Astrocyte (in vitro differentiated cells and primary cell): ENCODE measurements around the gene MN1. TPM values are rescaled to one million over a fixed set of nuclear protein-coding genes. Genes with fewer than 3 reads are reported as not detected.

Source experiments
- DNase-seq: peaks from one replicate; pipeline ENCODE4 v3.0.0-alpha.2; 2010; ENCODE audit warnings: low read depth
- FAIRE-seq: peaks from 2 replicates; lab custom pipeline; 2011; peaks lifted over from hg19 to GRCh38; lab: Jason Lieb, UNC
- H2AFZ ChIP-seq: 2 replicates; pipeline ENCODE4 v1.6.0; 2012; ENCODE audit warnings: low read depth, low read length, inconsistent platforms
- H3K27ac ChIP-seq: 2 replicates; pipeline ENCODE4 v1.5.1; 2011; ENCODE audit warnings: low read depth, low read length, inconsistent platforms
- H3K27me3 ChIP-seq: 2 replicates; pipeline ENCODE4 v1.6.0; 2011; ENCODE audit warnings: low read length, inconsistent platforms; ENCODE audit not compliant: insufficient read depth
- H3K36me3 ChIP-seq: 2 replicates; pipeline ENCODE4 v1.5.1; 2011; ENCODE audit warnings: low read length, inconsistent platforms; ENCODE audit not compliant: insufficient read depth
- H3K4me1 ChIP-seq: 2 replicates; pipeline ENCODE4 v1.5.1; 2011; ENCODE audit warnings: low read length, inconsistent platforms; ENCODE audit not compliant: insufficient read depth
- H3K4me2 ChIP-seq: 2 replicates; pipeline ENCODE4 v1.6.0; 2012; ENCODE audit warnings: low read length, inconsistent platforms
- H3K4me3 ChIP-seq: 2 replicates; pipeline ENCODE4 v1.5.1; 2011; ENCODE audit warnings: low read depth, mild to moderate bottlenecking, low read length, inconsistent platforms; ENCODE audit not compliant: insufficient read depth
- H3K79me2 ChIP-seq: 2 replicates; pipeline ENCODE4 v1.6.0; 2012; ENCODE audit warnings: mild to moderate bottlenecking, low read length, inconsistent platforms; ENCODE audit not compliant: insufficient read depth
- H3K9ac ChIP-seq: 2 replicates; pipeline ENCODE4 v1.6.0; 2012; ENCODE audit warnings: mild to moderate bottlenecking, low read length, inconsistent platforms
- H3K9me3 ChIP-seq: 2 replicates; pipeline ENCODE4 v1.5.1; 2012; ENCODE audit warnings: low read depth, mild to moderate bottlenecking, low read length, inconsistent platforms; ENCODE audit not compliant: insufficient read depth
- H4K20me1 ChIP-seq: 2 replicates; pipeline ENCODE4 v1.6.0; 2012; ENCODE audit warnings: low read length, inconsistent platforms; ENCODE audit not compliant: insufficient read depth
- H3K27ac Mint-ChIP-seq: one replicate; pipeline ENCODE4 v1.8.0; 2021; ENCODE audit warnings: mild to moderate bottlenecking, mixed read lengths; ENCODE audit not compliant: unreplicated experiment
- H3K27me3 Mint-ChIP-seq: one replicate; pipeline ENCODE4 v1.8.0; 2021; ENCODE audit warnings: low read depth, mixed read lengths; ENCODE audit not compliant: unreplicated experiment
- H3K36me3 Mint-ChIP-seq: one replicate; pipeline ENCODE4 v1.8.0; 2021; ENCODE audit warnings: low read depth, mixed read lengths; ENCODE audit not compliant: unreplicated experiment
- H3K4me1 Mint-ChIP-seq: one replicate; pipeline ENCODE4 v1.8.0; 2021; ENCODE audit warnings: low read depth, mixed read lengths; ENCODE audit not compliant: unreplicated experiment
- H3K4me3 Mint-ChIP-seq: one replicate; pipeline ENCODE4 v1.8.0; 2021; ENCODE audit warnings: mild to moderate bottlenecking, moderate library complexity, mixed read lengths; ENCODE audit not compliant: unreplicated experiment
- H3K9me3 Mint-ChIP-seq: one replicate; pipeline ENCODE4 v1.8.0; 2021; ENCODE audit warnings: mild to moderate bottlenecking, mixed read lengths; ENCODE audit not compliant: unreplicated experiment
- EZH2 ChIP-seq: IDR thresholded peaks from 2 replicates; pipeline ENCODE4 v1.6.1; 2012; ENCODE audit warnings: mild to moderate bottlenecking, low read length, inconsistent platforms; ENCODE audit not compliant: insufficient read depth
- total RNA-seq: library from RNA; stranded (reverse); gene quantifications from 2 replicates; pipeline ENCODE4 v1.2.1, GENCODE V29; 2021
- TF ChIP-seq, protein P1 (sequence below): IDR thresholded peaks from 2 replicates; pipeline ENCODE4 v1.5.1; 2011; ENCODE audit warnings: low read depth, mild to moderate bottlenecking, inconsistent platforms, low read length, moderate library complexity; ENCODE audit not compliant: insufficient read depth

Gene MN1
- total RNA-seq, 1 donor from 2014 or later: 98.6 TPM

GRCh38 chr22:27709919-27710675 lies 91.5 kb downstream of the MN1 start:
- Histone ChIP-seq H3K4me2 (no peak overlapping the region), H3K4me1 (no peaks in the 10 kb centered on the region), H3K9ac (no peak overlapping the region), H3K79me2 (no peaks in the 10 kb centered on the region), H2AFZ (no peak overlapping the region), H3K9me3 (no peaks in the 10 kb centered on the region), H3K27me3 (peaks cover 5% of the 10 kb centered on the region), H3K36me3 (no peaks in the 10 kb centered on the region), H4K20me1 (no peaks in the 10 kb centered on the region), H3K27ac (no peak overlapping the region), H3K4me3 (no peak overlapping the region)
- H3K4me1 Mint-ChIP-seq: peaks cover 9% of the 10 kb centered on the region
- no peaks in the 10 kb centered on the region for H3K36me3 Mint-ChIP-seq
- H3K27me3 Mint-ChIP-seq: peaks cover 17% of the 10 kb centered on the region
- H3K4me3 Mint-ChIP-seq: peak overlapping the region; percentile 52
- H3K9me3 Mint-ChIP-seq: peaks cover 6% of the 10 kb centered on the region
- DNase-seq: no peak
- H3K27ac Mint-ChIP-seq: no peak overlapping the region
- FAIRE-seq: no peak
- no peak for TF ChIP-seq EZH2
- TF ChIP-seq, protein P1, sequence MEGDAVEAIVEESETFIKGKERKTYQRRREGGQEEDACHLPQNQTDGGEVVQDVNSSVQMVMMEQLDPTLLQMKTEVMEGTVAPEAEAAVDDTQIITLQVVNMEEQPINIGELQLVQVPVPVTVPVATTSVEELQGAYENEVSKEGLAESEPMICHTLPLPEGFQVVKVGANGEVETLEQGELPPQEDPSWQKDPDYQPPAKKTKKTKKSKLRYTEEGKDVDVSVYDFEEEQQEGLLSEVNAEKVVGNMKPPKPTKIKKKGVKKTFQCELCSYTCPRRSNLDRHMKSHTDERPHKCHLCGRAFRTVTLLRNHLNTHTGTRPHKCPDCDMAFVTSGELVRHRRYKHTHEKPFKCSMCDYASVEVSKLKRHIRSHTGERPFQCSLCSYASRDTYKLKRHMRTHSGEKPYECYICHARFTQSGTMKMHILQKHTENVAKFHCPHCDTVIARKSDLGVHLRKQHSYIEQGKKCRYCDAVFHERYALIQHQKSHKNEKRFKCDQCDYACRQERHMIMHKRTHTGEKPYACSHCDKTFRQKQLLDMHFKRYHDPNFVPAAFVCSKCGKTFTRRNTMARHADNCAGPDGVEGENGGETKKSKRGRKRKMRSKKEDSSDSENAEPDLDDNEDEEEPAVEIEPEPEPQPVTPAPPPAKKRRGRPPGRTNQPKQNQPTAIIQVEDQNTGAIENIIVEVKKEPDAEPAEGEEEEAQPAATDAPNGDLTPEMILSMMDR: no peak

DNA sequence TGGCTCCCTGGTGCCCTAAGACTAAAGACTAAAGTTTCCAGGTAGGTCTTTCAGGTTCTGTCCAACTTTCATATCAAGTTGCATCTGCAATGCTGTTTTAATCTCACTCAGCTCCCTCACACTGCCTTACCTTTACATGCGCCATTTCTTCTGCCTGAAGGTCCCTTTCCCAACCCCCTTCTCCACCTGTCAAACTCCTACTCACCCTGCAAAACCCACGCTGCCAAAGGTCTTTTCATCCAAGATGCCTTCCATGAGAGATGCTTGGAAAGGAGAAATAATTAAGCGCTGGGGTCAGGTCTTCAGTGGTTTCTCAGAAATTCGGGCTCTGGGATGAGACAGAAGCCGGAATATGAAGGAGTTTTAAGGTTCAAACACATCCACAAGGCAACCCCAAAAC lies 95.1 kb downstream of the MN1 start:
- Mint-ChIP-seq H3K27ac (no peak overlapping the region), H3K4me1 (peaks cover 4% of the 10 kb centered on the region), H3K27me3 (peaks cover 17% of the 10 kb centered on the region), H3K4me3 (no peak overlapping the region), H3K36me3 (peaks cover 5% of the 10 kb centered on the region), H3K9me3 (peaks cover 19% of the 10 kb centered on the region)
- H3K27ac ChIP-seq: no peak overlapping the region
- H3K27me3 ChIP-seq: peaks cover 5% of the 10 kb centered on the region
- H3K36me3 ChIP-seq: no peaks in the 10 kb centered on the region
- no peaks in the 10 kb centered on the region for H3K4me1 ChIP-seq
- FAIRE-seq: no peak
- no peaks in the 10 kb centered on the region for H4K20me1 ChIP-seq
- no peak overlapping the region for H2AFZ ChIP-seq
- TF ChIP-seq EZH2: no peak
- TF ChIP-seq, protein P1: no peak
- no peak overlapping the region for H3K4me3 ChIP-seq
- no peak overlapping the region for H3K9ac ChIP-seq
- H3K9me3 ChIP-seq: no peaks in the 10 kb centered on the region
- no peak overlapping the region for H3K4me2 ChIP-seq
- no peak for DNase-seq
- no peaks in the 10 kb centered on the region for H3K79me2 ChIP-seq
